ENCODE measurements around the gene CDKAL1. TPM values are rescaled to one million over a fixed set of nuclear protein-coding genes. Genes with fewer than 3 reads are reported as not detected.
A peak's percentile ranks its signal among the peaks of the same experiment; 100 is the strongest.

CDKAL1 gene
- total and polyA plus RNA-seq, 8 donors: 13.6 to 20.7 (median 17.5) TPM

DNA sequence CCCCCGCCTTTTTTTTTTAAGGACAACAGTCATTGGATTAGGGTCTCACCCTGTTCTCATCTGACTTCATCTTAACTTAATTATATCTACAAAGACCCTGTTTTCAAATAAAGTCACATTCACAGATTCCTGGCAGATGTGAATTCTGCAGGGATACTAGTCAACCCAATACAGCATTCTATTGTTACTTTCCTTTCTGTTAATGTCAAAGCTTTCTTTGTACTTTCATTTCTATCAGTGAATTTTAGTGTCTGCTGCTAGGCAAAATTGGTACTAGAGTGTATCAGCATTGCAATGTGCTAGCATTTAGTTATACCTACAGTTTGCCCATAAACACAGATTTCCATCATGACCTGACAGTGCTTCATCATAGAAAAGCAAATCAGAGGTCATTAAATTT, 281.9 kb downstream of the CDKAL1 start:
- TF ChIP-seq, protein P1, sequence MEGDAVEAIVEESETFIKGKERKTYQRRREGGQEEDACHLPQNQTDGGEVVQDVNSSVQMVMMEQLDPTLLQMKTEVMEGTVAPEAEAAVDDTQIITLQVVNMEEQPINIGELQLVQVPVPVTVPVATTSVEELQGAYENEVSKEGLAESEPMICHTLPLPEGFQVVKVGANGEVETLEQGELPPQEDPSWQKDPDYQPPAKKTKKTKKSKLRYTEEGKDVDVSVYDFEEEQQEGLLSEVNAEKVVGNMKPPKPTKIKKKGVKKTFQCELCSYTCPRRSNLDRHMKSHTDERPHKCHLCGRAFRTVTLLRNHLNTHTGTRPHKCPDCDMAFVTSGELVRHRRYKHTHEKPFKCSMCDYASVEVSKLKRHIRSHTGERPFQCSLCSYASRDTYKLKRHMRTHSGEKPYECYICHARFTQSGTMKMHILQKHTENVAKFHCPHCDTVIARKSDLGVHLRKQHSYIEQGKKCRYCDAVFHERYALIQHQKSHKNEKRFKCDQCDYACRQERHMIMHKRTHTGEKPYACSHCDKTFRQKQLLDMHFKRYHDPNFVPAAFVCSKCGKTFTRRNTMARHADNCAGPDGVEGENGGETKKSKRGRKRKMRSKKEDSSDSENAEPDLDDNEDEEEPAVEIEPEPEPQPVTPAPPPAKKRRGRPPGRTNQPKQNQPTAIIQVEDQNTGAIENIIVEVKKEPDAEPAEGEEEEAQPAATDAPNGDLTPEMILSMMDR (IDR thresholded peaks at IDR 0.05): no peak
- DNase-seq: no peak
- H3K27ac ChIP-seq: no peak overlapping the region
- H3K27me3 ChIP-seq: no peaks in the 10 kb centered on the region
- H3K4me1 ChIP-seq: peaks cover 0 to 6% of the 10 kb centered on the region in 2 donors
- no peak for ATAC-seq
- H3K9me3 ChIP-seq: peaks cover 0 to 6% of the 10 kb centered on the region in 2 donors
- H3K4me3 ChIP-seq: no peak overlapping the region
- intact Hi-C loops (cut with DNase I): no loop called here
- no peaks in the 10 kb centered on the region for H3K36me3 ChIP-seq

DNA sequence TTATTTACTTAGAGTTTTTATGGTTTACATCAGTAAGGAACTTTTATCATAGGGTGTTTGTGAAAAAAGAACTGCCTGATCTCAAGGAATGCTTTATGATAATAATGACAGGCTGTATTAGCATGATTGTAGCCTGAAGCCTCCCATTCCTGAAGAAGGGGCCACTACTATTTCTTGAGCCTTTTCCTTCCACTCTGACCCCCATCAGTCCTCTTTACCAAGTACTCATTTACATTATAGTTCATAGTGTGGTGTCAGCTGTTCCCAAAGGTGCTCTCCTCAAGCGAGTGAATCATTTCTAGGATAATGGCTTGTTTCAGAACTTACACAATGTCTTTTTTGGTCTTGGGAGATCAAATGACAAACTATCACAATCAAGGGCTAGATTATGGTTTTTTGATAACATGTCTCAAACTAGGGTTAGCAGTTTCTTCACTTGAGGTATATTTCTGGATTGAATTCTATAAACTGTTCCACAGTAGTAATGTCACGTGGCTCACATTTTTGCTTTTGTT, 283.6 kb downstream of the CDKAL1 start:
- Histone ChIP-seq H3K27me3 (no peaks in the 10 kb centered on the region), H3K4me3 (no peak overlapping the region), H3K9me3 (peaks cover 0 to 6% of the 10 kb centered on the region in 2 donors), H3K4me1 (peaks cover 0 to 6% of the 10 kb centered on the region in 2 donors), H3K36me3 (no peaks in the 10 kb centered on the region), H3K27ac (no peak overlapping the region)
- no peak for ATAC-seq
- DNase-seq: no peak
- intact Hi-C loops (cut with DNase I): no loop called here
- TF ChIP-seq, protein P1 (IDR thresholded peaks at IDR 0.05): no peak

DNA sequence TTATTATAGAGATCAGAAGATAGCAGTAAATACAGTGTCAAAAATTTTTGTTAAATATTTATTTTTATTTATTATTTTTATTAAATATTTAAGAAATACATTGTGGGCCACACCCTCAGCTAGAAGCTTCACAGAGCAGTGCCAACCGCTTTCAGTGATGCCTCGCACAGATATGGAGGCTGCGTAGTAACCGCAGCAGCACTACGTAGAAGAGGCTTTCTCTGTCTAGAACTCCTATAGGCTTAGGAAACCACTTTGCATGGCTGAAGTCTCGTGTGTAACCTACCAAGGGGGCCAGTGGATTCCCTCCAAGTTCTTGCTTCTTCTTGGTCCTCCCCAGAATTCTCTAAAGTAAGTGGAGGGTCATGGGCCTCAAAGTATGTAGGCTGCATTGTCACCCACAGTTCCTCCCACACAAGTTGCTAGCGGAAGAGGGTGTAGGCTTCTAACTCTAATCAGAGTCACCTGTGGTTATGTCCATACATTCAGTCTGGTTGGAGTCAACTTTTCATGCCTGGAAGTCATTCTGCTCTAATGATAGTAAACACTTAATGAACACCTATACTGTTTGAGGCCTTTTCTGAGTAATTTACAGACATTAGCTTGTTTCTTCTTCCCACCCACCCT, 285.6 kb downstream of the CDKAL1 start:
- H3K4me3 ChIP-seq: no peak overlapping the region
- ATAC-seq (no peak), DNase-seq (no peak)
- no peaks in the 10 kb centered on the region for H3K27me3 ChIP-seq
- H3K4me1 ChIP-seq: peaks cover 0 to 4% of the 10 kb centered on the region in 2 donors
- no peaks in the 10 kb centered on the region for H3K9me3 ChIP-seq
- intact Hi-C loops (cut with DNase I): no loop called here
- no peak overlapping the region for H3K27ac ChIP-seq
- peaks cover 0 to 4% of the 10 kb centered on the region in 2 donors for H3K36me3 ChIP-seq
- TF ChIP-seq, protein P1 (IDR thresholded peaks at IDR 0.05): no peak

DNA sequence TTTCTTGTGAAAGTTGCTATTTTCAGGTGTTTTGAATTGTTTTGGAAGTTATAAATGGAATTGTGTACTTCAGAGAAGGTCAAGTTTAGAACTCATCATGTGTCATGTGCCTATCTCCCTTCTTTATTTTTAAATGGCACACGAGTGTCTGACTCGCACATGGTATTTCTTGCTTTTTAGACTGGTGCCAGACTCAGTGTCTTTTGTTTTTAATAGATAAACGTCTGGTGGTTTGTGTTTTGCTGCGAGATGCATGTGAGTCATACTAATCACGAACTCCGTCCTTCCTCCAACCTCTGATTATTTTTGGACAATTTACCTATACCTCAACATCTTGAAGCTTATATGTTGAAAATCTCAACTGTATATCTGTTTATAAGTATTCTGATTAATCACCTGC, 292.1 kb downstream of the CDKAL1 start:
- H3K27ac ChIP-seq: peak overlapping the region in 1 of 2 donors; percentile 33
- no peaks in the 10 kb centered on the region for H3K27me3 ChIP-seq
- TF ChIP-seq, protein P1 (IDR thresholded peaks at IDR 0.05): no peak
- ATAC-seq: no peak
- H3K4me3 ChIP-seq: no peak overlapping the region
- H3K4me1 ChIP-seq: no peaks in the 10 kb centered on the region
- no peak for DNase-seq
- peaks cover 0 to 4% of the 10 kb centered on the region in 2 donors for H3K36me3 ChIP-seq
- no peaks in the 10 kb centered on the region for H3K9me3 ChIP-seq
- intact Hi-C loops (cut with DNase I): no loop called here

DNA sequence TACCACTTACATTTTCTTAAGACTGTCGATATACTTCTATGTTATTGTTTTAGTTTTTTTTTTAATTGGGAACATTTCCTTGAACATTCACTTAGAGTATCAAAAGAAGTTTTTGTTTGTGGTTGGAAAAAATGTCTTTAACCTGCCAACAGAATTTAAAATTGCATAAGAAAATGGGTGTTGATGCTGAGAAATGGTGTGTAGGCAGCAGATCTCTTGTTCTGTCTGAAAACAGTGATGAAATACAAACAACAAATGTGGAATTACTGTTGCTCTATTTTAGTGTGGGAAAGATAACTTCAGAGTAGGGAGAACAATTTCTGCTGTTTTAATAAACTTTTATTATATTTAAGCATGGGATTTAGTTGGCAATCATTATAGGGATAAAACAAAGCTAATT, 293.5 kb downstream of the CDKAL1 start:
- peak overlapping the region in 1 of 2 donors; percentile 33 for H3K27ac ChIP-seq

More for the DNA sequence above, 293.5 kb downstream of the CDKAL1 start:
- no peaks in the 10 kb centered on the region for H3K27me3 ChIP-seq
- ATAC-seq (peak; percentile 71), DNase-seq (peak in 2 of 4 donors; percentile 15 to 24)
- TF ChIP-seq, protein P1 (IDR thresholded peaks at IDR 0.05): no peak
- peaks cover 0 to 4% of the 10 kb centered on the region in 2 donors for H3K36me3 ChIP-seq
- H3K4me1 ChIP-seq: no peaks in the 10 kb centered on the region
- intact Hi-C loops (cut with DNase I): no loop called here
- no peak overlapping the region for H3K4me3 ChIP-seq
- no peaks in the 10 kb centered on the region for H3K9me3 ChIP-seq
